WERI-Rb-1 (cell line): Measurements from ENCODE around the gene AVPR2.
A peak's percentile ranks its signal among the peaks of the same experiment; 100 is the strongest.

ENCODE experiments used
- DNase-seq: peaks from one replicate; pipeline ENCODE4 v3.0.0-alpha.2; 2020
- H3K27ac ChIP-seq: fragments of 250-450 bp; sonication (Bioruptor Pico); 2 replicates; pipeline ENCODE4 v1.5.1; 2020; ENCODE audit warnings: mild to moderate bottlenecking, moderate library complexity
- H3K27me3 ChIP-seq: fragments of 250-450 bp; sonication (Bioruptor Pico); 2 replicates; pipeline ENCODE4 v1.5.1; 2021; ENCODE audit warnings: mild to moderate bottlenecking, low read depth, moderate library complexity; ENCODE audit not compliant: insufficient read depth, severe bottlenecking
- H3K36me3 ChIP-seq: fragments of 250-450 bp; sonication (Bioruptor Pico); 2 replicates; pipeline ENCODE4 v1.5.1; 2020; ENCODE audit warnings: mild to moderate bottlenecking, moderate library complexity
- H3K4me3 ChIP-seq: 2 replicates; pipeline ENCODE4 v1.5.1; 2011; ENCODE audit warnings: low read depth, mild to moderate bottlenecking, control low read depth, low read length
- H3K9me3 ChIP-seq: fragments of 250-450 bp; sonication (Bioruptor Pico); 2 replicates; pipeline ENCODE4 v1.5.1; 2021; ENCODE audit warnings: mild to moderate bottlenecking, moderate library complexity; ENCODE audit not compliant: severe bottlenecking
- CTCF ChIP-seq: IDR thresholded peaks from 2 replicates; pipeline ENCODE4 v1.5.1; 2011; ENCODE audit warnings: low read depth, mild to moderate bottlenecking, control low read depth, inconsistent platforms, low read length

Gene AVPR2

GRCh38 chrX:153873282-153874084, 31.0 kb upstream of the AVPR2 start:
- TF ChIP-seq CTCF: no peak
- peak; percentile 88 for DNase-seq
- Histone ChIP-seq H3K9me3 (no peaks in the 10 kb centered on the region), H3K4me3 (peak overlapping the region; percentile 7; the same call in 1 of the 2 replicates), H3K27ac (peak overlapping the region; percentile 89), H3K36me3 (peaks cover 29% of the 10 kb centered on the region), H3K27me3 (peaks cover 21% of the 10 kb centered on the region)

- Histone ChIP-seq H3K27me3 (peaks cover 18% of the 10 kb centered on the region), H3K4me3 (no peak overlapping the region), H3K36me3 (peaks cover 23% of the 10 kb centered on the region), H3K9me3 (no peaks in the 10 kb centered on the region), H3K27ac (peak overlapping the region; percentile 89)
- DNase-seq: no peak
- no peak for TF ChIP-seq CTCF
Measured at GRCh38 chrX:153874085-153874365, 30.4 kb upstream of the AVPR2 start.

GRCh38 chrX:153874366-153875125, 29.9 kb upstream of the AVPR2 start:
- Histone ChIP-seq H3K36me3 (peaks cover 18% of the 10 kb centered on the region), H3K4me3 (peak overlapping the region; percentile 62), H3K9me3 (no peaks in the 10 kb centered on the region), H3K27ac (peak overlapping the region; percentile 89), H3K27me3 (peaks cover 16% of the 10 kb centered on the region)
- no peak for DNase-seq
- no peak for TF ChIP-seq CTCF

GRCh38 chrX:153875391-153876111, 28.9 kb upstream of the AVPR2 start:
- peaks cover 13% of the 10 kb centered on the region for H3K27me3 ChIP-seq
- TF ChIP-seq CTCF: no peak
- peaks cover 8% of the 10 kb centered on the region for H3K36me3 ChIP-seq
- peak overlapping the region; percentile 61 for H3K27ac ChIP-seq
- no peaks in the 10 kb centered on the region for H3K9me3 ChIP-seq
- peak overlapping the region; percentile 62 for H3K4me3 ChIP-seq
- peak; percentile 78 for DNase-seq

GRCh38 chrX:153876112-153876491, 28.4 kb upstream of the AVPR2 start:
- no peak overlapping the region for H3K27ac ChIP-seq
- no peaks in the 10 kb centered on the region for H3K9me3 ChIP-seq
- TF ChIP-seq CTCF: no peak
- H3K4me3 ChIP-seq: peak overlapping the region; percentile 62; the same call in 1 of the 2 replicates
- peaks cover 4% of the 10 kb centered on the region for H3K36me3 ChIP-seq
- peaks cover 13% of the 10 kb centered on the region for H3K27me3 ChIP-seq
- no peak for DNase-seq
